ENCODE data around the gene ARHGEF11. TPM values are rescaled to one million over a fixed set of nuclear protein-coding genes. Genes with fewer than 3 reads are reported as not detected.

The ARHGEF11 gene
- polyA plus RNA-seq, 3 donors, result 34.5 to 41.5 (median 38.3) TPM

- no peak for DNase-seq
Observed at GRCh38 chr1:156912861-156913808, 132.4 kb downstream of the ARHGEF11 start.

GRCh38 chr1:156912310-156912709 lies 133.2 kb downstream of the ARHGEF11 start:
- DNase-seq, result no peak

- no peak for DNase-seq
Observed at GRCh38 chr1:156911577-156912298, 133.8 kb downstream of the ARHGEF11 start.

GRCh38 chr1:156910309-156910782 lies 135.2 kb downstream of the ARHGEF11 start:
- no peak for DNase-seq

GRCh38 chr1:156909671-156910070 lies 135.9 kb downstream of the ARHGEF11 start:
- no peak for DNase-seq

- no peak for DNase-seq
Observed at GRCh38 chr1:156908955-156909354, 136.6 kb downstream of the ARHGEF11 start.

- no peak for DNase-seq
Observed at GRCh38 chr1:156908541-156908940, 137.0 kb downstream of the ARHGEF11 start.

- DNase-seq, result no peak
Observed at GRCh38 chr1:156906206-156906906, 139.2 kb downstream of the ARHGEF11 start.

GRCh38 chr1:156905651-156906050 lies 139.9 kb downstream of the ARHGEF11 start:
- DNase-seq, result no peak

- DNase-seq, result no peak
Observed at GRCh38 chr1:156905176-156905575, 140.4 kb downstream of the ARHGEF11 start.

- no peak for DNase-seq
Observed at GRCh38 chr1:156904187-156904959, 141.2 kb downstream of the ARHGEF11 start.

GRCh38 chr1:156903328-156904091 lies 142.0 kb downstream of the ARHGEF11 start:
- no peak for DNase-seq

- DNase-seq, result no peak
Observed at GRCh38 chr1:156901966-156902915, 143.3 kb downstream of the ARHGEF11 start.

GRCh38 chr1:156901590-156901900 lies 144.0 kb downstream of the ARHGEF11 start:
- DNase-seq, result no peak

GRCh38 chr1:156900896-156901589 lies 144.5 kb downstream of the ARHGEF11 start:
- DNase-seq, result no peak

GRCh38 chr1:156899956-156900718 lies 145.4 kb downstream of the ARHGEF11 start:
- DNase-seq, result no peak

- no peak for DNase-seq
Observed at GRCh38 chr1:156898971-156899664, 146.4 kb downstream of the ARHGEF11 start.

Data from renal pelvis (tissue), 4 donors.